Activated CD8-positive, alpha-beta T cell treated with anti-CD3 and anti-CD28 coated beads for 36 hours (primary cell): ENCODE results near the gene SLC47A2. TPM values are rescaled to one million over a fixed set of nuclear protein-coding genes. Genes with fewer than 3 reads are reported as not detected.

Source experiments
- ATAC-seq: fragments of 200-7000 bp; cut with Tn5 transposase; one replicate; pipeline ENCODE4 v1.10.0; 2021; ENCODE audit warnings: mild to moderate bottlenecking, moderate library complexity
- CTCF ChIA-PET: fragments of 350-600 bp; sonication (Branson Sonifier 250); formaldehyde crosslinking; loops from one replicate; lab custom pipeline; 2021; ENCODE audit warnings: antibody characterized with exemption; lab: Charles Lee
- POLR2A ChIA-PET: fragments of 350-600 bp; sonication (Branson Sonifier 250); formaldehyde crosslinking; loops from one replicate; lab custom pipeline; 2021; ENCODE audit warnings: antibody characterized with exemption; lab: Charles Lee
- DNase-seq: peaks from one replicate; pipeline ENCODE4 v3.0.0-alpha.2; 2020
- H3K27ac Mint-ChIP-seq: one replicate; pipeline ENCODE4 v1.8.0; 2021; ENCODE audit warnings: mild to moderate bottlenecking, mixed read lengths
- H3K27me3 Mint-ChIP-seq: one replicate; pipeline ENCODE4 v1.8.0; 2021; ENCODE audit warnings: mixed read lengths
- H3K36me3 Mint-ChIP-seq: one replicate; pipeline ENCODE4 v1.8.0; 2021; ENCODE audit warnings: low read depth, mixed read lengths
- H3K4me1 Mint-ChIP-seq: one replicate; pipeline ENCODE4 v1.8.0; 2021; ENCODE audit warnings: low read depth, mixed read lengths
- H3K4me3 Mint-ChIP-seq: one replicate; pipeline ENCODE4 v1.8.0; 2021; ENCODE audit warnings: mild to moderate bottlenecking, moderate library complexity, mixed read lengths
- H3K9me3 Mint-ChIP-seq: one replicate; pipeline ENCODE4 v1.8.0; 2021; ENCODE audit warnings: mixed read lengths
- intact Hi-C: fragments of 100-400 bp; cut with micrococcal nuclease; formaldehyde crosslinking; loops from one replicate; pipeline ENCODE4 v1.10.0; 2022
- total RNA-seq, 2 experiments: library from RNA; stranded (reverse); gene quantifications; one replicate each; pipeline ENCODE4 v1.2.3, GENCODE V29; 2021
- TF ChIP-seq, protein P1 (sequence below): fragments of 200-600 bp; IDR thresholded peaks from one replicate; pipeline ENCODE4 v1.8.0; 2022; ENCODE audit warnings: antibody characterized with exemption, mild to moderate bottlenecking

Gene SLC47A2
- total RNA-seq, 2 experiments from 2014 or later: not detected

- H3K27me3 Mint-ChIP-seq: no peaks in the 10 kb centered on the region
- H3K4me3 Mint-ChIP-seq: peak overlapping the region; percentile 88
- no peaks in the 10 kb centered on the region for H3K9me3 Mint-ChIP-seq
- CTCF ChIA-PET: interaction anchor here (0.5 to 3.9 kb wide), 15 partner anchors 8 to 285 kb away, joined by 3 to 18 read pairs (median 4); partner anchors contain the start of genes B9D1, MAPK7 and SLC47A1
- TF ChIP-seq, protein P1, sequence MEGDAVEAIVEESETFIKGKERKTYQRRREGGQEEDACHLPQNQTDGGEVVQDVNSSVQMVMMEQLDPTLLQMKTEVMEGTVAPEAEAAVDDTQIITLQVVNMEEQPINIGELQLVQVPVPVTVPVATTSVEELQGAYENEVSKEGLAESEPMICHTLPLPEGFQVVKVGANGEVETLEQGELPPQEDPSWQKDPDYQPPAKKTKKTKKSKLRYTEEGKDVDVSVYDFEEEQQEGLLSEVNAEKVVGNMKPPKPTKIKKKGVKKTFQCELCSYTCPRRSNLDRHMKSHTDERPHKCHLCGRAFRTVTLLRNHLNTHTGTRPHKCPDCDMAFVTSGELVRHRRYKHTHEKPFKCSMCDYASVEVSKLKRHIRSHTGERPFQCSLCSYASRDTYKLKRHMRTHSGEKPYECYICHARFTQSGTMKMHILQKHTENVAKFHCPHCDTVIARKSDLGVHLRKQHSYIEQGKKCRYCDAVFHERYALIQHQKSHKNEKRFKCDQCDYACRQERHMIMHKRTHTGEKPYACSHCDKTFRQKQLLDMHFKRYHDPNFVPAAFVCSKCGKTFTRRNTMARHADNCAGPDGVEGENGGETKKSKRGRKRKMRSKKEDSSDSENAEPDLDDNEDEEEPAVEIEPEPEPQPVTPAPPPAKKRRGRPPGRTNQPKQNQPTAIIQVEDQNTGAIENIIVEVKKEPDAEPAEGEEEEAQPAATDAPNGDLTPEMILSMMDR: no peak
- POLR2A ChIA-PET: interaction anchor here (0.7 to 1.6 kb wide), 7 partner anchors 8 to 285 kb away, joined by 3 to 5 read pairs (median 4); partner anchors contain the start of genes B9D1 and SLC47A1
- peak overlapping the region; percentile 89 for H3K27ac Mint-ChIP-seq
- H3K4me1 Mint-ChIP-seq: peaks cover 40% of the 10 kb centered on the region
- H3K36me3 Mint-ChIP-seq: peaks cover 9% of the 10 kb centered on the region
- ATAC-seq (peak; percentile 66), DNase-seq (peak; percentile 37)
- intact Hi-C loops: loop anchor here (5.0 kb wide), 1 partner anchor 136 kb away; no protein-coding TSS in a partner anchor
These were observed 68.5 kb downstream of the SLC47A2 start for GRCh38 chr17:19647697-19648474.

- DNase-seq: peak; percentile 48
- TF ChIP-seq, protein P1: no peak
- Mint-ChIP-seq H3K4me1 (peaks cover 46% of the 10 kb centered on the region), H3K27me3 (no peaks in the 10 kb centered on the region), H3K27ac (peak overlapping the region; percentile 89), H3K4me3 (peak overlapping the region; percentile 88), H3K9me3 (no peaks in the 10 kb centered on the region), H3K36me3 (peaks cover 4% of the 10 kb centered on the region)
- no peak for ATAC-seq
- intact Hi-C loops: loop anchor here (5.0 kb wide), 1 partner anchor 135 kb away; no protein-coding TSS in a partner anchor
- ChIA-PET CTCF (interaction anchor here (0.5 to 3.9 kb wide), 16 partner anchors 9 to 284 kb away, joined by 3 to 18 read pairs (median 4); partner anchors contain the start of genes B9D1, MAPK7 and SLC47A1), POLR2A (interaction anchor here (1.0 to 1.6 kb wide), 5 partner anchors 9 to 116 kb away, joined by 3 to 5 read pairs (median 3); partner anchors contain the start of gene SLC47A1)
These were observed 69.3 kb downstream of the SLC47A2 start for GRCh38 chr17:19646788-19647696.

DNA sequence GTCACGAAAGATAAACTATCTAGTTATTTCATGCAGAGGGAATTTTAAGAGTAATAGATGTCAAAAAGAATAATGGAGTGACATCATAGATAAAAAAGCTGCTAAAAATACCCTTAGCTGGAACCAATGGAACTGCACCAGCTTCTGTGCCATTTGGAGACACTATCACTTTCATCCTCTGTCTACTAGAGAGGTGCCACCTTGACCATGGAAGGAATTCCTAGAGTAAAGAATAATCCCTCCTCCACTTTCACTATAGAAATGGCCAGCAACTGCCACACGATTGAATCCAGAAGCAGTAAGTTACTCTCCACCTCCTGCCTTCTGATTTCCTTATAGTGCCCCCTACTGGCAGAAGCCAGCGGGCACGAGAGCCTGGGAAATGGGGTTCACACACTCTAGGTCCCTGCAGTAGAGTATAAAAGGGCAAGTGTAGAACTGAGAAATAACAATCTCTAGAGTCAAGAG lies 70.6 kb downstream of the SLC47A2 start:
- ATAC-seq (no peak), DNase-seq (peak; percentile 71)
- intact Hi-C loops: loop anchor here (5.0 kb wide), 1 partner anchor 133 kb away; no protein-coding TSS in a partner anchor
- CTCF ChIA-PET: interaction anchor here (0.9 to 3.9 kb wide), 12 partner anchors 10 to 283 kb away, joined by 3 to 18 read pairs (median 4); partner anchors contain the start of genes B9D1 and SLC47A1
- POLR2A ChIA-PET: no interaction called here
- Mint-ChIP-seq H3K27ac (no peak overlapping the region), H3K4me3 (no peak overlapping the region), H3K27me3 (no peaks in the 10 kb centered on the region), H3K36me3 (no peaks in the 10 kb centered on the region), H3K9me3 (no peaks in the 10 kb centered on the region), H3K4me1 (peaks cover 41% of the 10 kb centered on the region)
- TF ChIP-seq, protein P1: peak; percentile 71

DNA sequence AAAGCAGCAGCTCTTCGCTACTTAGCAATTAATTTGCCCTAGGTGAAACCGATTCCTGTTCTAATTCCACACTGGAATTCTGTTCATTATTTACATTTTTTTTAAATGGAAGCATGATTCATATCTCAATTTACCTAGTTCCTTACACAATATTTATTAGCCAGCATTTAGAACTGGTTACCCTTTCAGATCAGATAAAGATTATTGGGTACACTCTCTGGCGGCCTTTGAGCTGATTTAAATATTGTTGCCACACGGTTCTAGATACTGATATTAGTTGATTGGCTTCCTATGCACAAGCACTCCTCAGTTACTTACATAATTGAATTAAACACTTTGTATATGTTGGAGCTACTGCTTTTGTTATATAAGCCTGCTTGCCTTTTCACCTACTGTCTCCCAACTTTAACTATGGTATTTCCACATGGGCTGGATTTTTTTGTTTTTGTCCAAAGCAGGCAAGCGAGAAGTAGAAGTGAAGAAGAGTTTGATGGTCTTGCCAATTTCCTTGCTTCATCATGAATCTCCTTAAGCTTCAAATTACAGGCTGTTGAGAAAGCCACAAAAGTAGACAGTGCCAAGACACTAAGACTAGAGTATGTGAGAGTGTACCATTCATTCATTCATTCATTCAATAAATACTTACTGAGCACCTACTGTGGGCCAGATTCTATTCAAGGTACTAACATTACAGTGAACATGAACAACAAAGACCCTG lies 71.7 kb downstream of the SLC47A2 start:
- Mint-ChIP-seq H3K4me1 (peaks cover 33% of the 10 kb centered on the region), H3K36me3 (no peaks in the 10 kb centered on the region), H3K27ac (no peak overlapping the region), H3K4me3 (no peak overlapping the region), H3K9me3 (no peaks in the 10 kb centered on the region), H3K27me3 (peaks cover under 1% of the 10 kb centered on the region)
- TF ChIP-seq, protein P1: no peak
- CTCF ChIA-PET: interaction anchor here (1.1 to 2.0 kb wide), 6 partner anchors 10 to 131 kb away, joined by 3 to 6 read pairs (median 4); no protein-coding TSS in a partner anchor
- ATAC-seq (no peak), DNase-seq (no peak)
- POLR2A ChIA-PET: interaction anchor here (0.6 kb wide), 1 partner anchor 182 kb away, joined by 3 read pairs; no protein-coding TSS in a partner anchor
- intact Hi-C loops: loop anchor here (5.0 kb wide), 1 partner anchor 132 kb away; no protein-coding TSS in a partner anchor
